OCI-LY7 (cell line): ENCODE measurements around the gene GABRD. TPM values are rescaled to one million over a fixed set of nuclear protein-coding genes. Genes with fewer than 3 reads are reported as not detected.

Experiments
- BruUV-seq: library from RNA; stranded (reverse); fragments of 400-500 nt; replicated peaks from 2 replicates; lab custom pipeline; 2021; lab: Mats Ljungman, UMichigan
- CTCF ChIA-PET: fragments of 300-600 bp; sonication (Branson Sonifier 250); formaldehyde crosslinking; loops from one replicate; lab custom pipeline; 2022; ENCODE audit warnings: antibody characterized with exemption; ENCODE audit not compliant: unreplicated experiment; lab: Charles Lee
- POLR2A ChIA-PET: fragments of 300-600 bp; sonication (Branson Sonifier 250); formaldehyde crosslinking; loops from one replicate; lab custom pipeline; 2022; ENCODE audit warnings: antibody characterized with exemption; lab: Charles Lee
- DNase-seq: peaks from one replicate; pipeline ENCODE4 v3.0.0-alpha.2; 2015; ENCODE audit warnings: low spot score
- H2AFZ ChIP-seq: fragments of 200-600 bp; sonication (generic), shearing (Covaris generic); 2 replicates; pipeline ENCODE4 v1.6.1; 2014; ENCODE audit warnings: mild to moderate bottlenecking, antibody characterized with exemption, low read length, moderate library complexity
- H3K27ac ChIP-seq: fragments of 200-600 bp; sonication (generic); 2 replicates; pipeline ENCODE4 v1.5.1; 2014; ENCODE audit warnings: mixed run types, low read depth, mild to moderate bottlenecking, moderate library complexity, low read length, inconsistent platforms; ENCODE audit not compliant: poor library complexity, severe bottlenecking
- H3K36me3 ChIP-seq: fragments of 200-600 bp; sonication (generic); 2 replicates; pipeline ENCODE4 v1.6.1; 2014; ENCODE audit warnings: mild to moderate bottlenecking, antibody characterized with exemption, low read length, moderate library complexity, mixed read lengths; ENCODE audit not compliant: insufficient read depth
- H3K4me1 ChIP-seq: fragments of 200-600 bp; sonication (generic); 2 replicates; pipeline ENCODE4 v1.5.1; 2014; ENCODE audit warnings: mild to moderate bottlenecking, low read length; ENCODE audit not compliant: insufficient read depth, poor library complexity, severe bottlenecking
- H3K4me2 ChIP-seq: fragments of 200-600 bp; sonication (generic); 2 replicates; pipeline ENCODE4 v1.6.1; 2014; ENCODE audit warnings: mild to moderate bottlenecking, low read length
- H3K4me3 ChIP-seq: fragments of 200-600 bp; sonication (generic); 2 replicates; pipeline ENCODE4 v1.5.1; 2014; ENCODE audit warnings: mild to moderate bottlenecking, low read depth, low read length; ENCODE audit not compliant: poor library complexity, severe bottlenecking
- H3K79me2 ChIP-seq: fragments of 200-600 bp; sonication (generic); 2 replicates; pipeline ENCODE4 v1.6.1; 2016; ENCODE audit warnings: low read depth, mild to moderate bottlenecking, low read length, moderate library complexity, mixed read lengths; ENCODE audit not compliant: insufficient read depth
- H3K9me2 ChIP-seq: fragments of 200-600 bp; sonication (generic); 2 replicates; pipeline ENCODE4 v1.6.1; 2016; ENCODE audit warnings: mild to moderate bottlenecking, low read length, mixed read lengths; ENCODE audit not compliant: insufficient read depth
- H3K9me3 ChIP-seq: fragments of 200-600 bp; sonication (generic); 2 replicates; pipeline ENCODE4 v1.6.1; 2014; ENCODE audit warnings: mild to moderate bottlenecking, mixed run types, low read length, mixed read lengths
- H4K20me1 ChIP-seq: fragments of 200-600 bp; sonication (generic); 2 replicates; pipeline ENCODE4 v1.6.1; 2014; ENCODE audit warnings: mild to moderate bottlenecking, antibody characterized with exemption, low read length, moderate library complexity, mixed read lengths; ENCODE audit not compliant: insufficient read depth
- CTCF ChIP-seq: fragments of 200-600 bp; sonication (generic); conservative IDR thresholded peaks from 2 replicates; pipeline ENCODE4 v1.5.1; 2014; ENCODE audit warnings: mild to moderate bottlenecking, antibody characterized with exemption, low read length, moderate library complexity, mixed read lengths
- EZH2phosphoT487 ChIP-seq: fragments of 200-600 bp; sonication (generic); IDR thresholded peaks from 2 replicates; pipeline ENCODE4 v1.6.1; 2018; ENCODE audit warnings: low read depth, borderline replicate concordance, mild to moderate bottlenecking, mixed run types, antibody characterized with exemption, low read length, moderate library complexity, mixed read lengths
- intact Hi-C: fragments of 100-400 bp; cut with micrococcal nuclease; formaldehyde crosslinking; loops from one replicate; pipeline ENCODE4 v1.10.0; 2022; ENCODE audit not compliant: unreplicated experiment
- total RNA-seq, 2 experiments: library from RNA; depleted of rRNA in 1 of 2; stranded (reverse); fragments of >200 nt in 1 of 2; shearing (Covaris generic) in 1 of 2; gene quantifications; 2 replicates each; pipeline ENCODE4 v1.2.3, GENCODE V29; 2014 to 2022

The GABRD gene
- total RNA-seq, 2 experiments from 2014 or later, result not detected

GRCh38 chr1:2054560-2054959 is 35.4 kb downstream of the GABRD start:
- no peaks in the 10 kb centered on the region for H3K9me2 ChIP-seq
- H3K4me2 ChIP-seq, result no peak overlapping the region
- H3K4me3 ChIP-seq, result no peak overlapping the region
- H3K36me3 ChIP-seq, result no peaks in the 10 kb centered on the region
- no peaks in the 10 kb centered on the region for H3K9me3 ChIP-seq
- no peak overlapping the region for H3K27ac ChIP-seq
- TF ChIP-seq CTCF, result no peak
- TF ChIP-seq EZH2phosphoT487, result no peak
- ChIA-PET POLR2A (interaction anchor here (0.7 kb wide), 1 partner anchor 228 kb away, joined by 3 read pairs; no protein-coding TSS in a partner anchor), CTCF (no interaction called here)
- no peak for DNase-seq
- H3K4me1 ChIP-seq, result peaks cover 3% of the 10 kb centered on the region
- no TSS peak for BruUV-seq
- intact Hi-C loops, result no loop called here
- no peaks in the 10 kb centered on the region for H3K79me2 ChIP-seq
- no peak overlapping the region for H2AFZ ChIP-seq
- H4K20me1 ChIP-seq, result no peaks in the 10 kb centered on the region; the same call in 1 of the 2 replicates

GRCh38 chr1:2055911-2056575 is 36.9 kb downstream of the GABRD start:
- H4K20me1 ChIP-seq, result no peaks in the 10 kb centered on the region; the same call in 1 of the 2 replicates
- TF ChIP-seq CTCF (0 out of 2 replicates have a peak, but pooled peaks have one; percentile 32), EZH2phosphoT487 (no peak)
- no peaks in the 10 kb centered on the region for H3K4me1 ChIP-seq
- H3K9me3 ChIP-seq, result no peaks in the 10 kb centered on the region
- DNase-seq, result no peak
- H3K27ac ChIP-seq, result no peak overlapping the region
- H3K4me3 ChIP-seq, result no peak overlapping the region
- no peaks in the 10 kb centered on the region for H3K9me2 ChIP-seq
- no peak overlapping the region for H2AFZ ChIP-seq
- intact Hi-C loops, result no loop called here
- H3K36me3 ChIP-seq, result no peaks in the 10 kb centered on the region
- no peaks in the 10 kb centered on the region for H3K79me2 ChIP-seq
- BruUV-seq, result no TSS peak
- H3K4me2 ChIP-seq, result no peak overlapping the region
- ChIA-PET POLR2A (no interaction called here), CTCF (no interaction called here)

- Histone ChIP-seq H3K27ac (no peak overlapping the region), H3K79me2 (no peaks in the 10 kb centered on the region), H3K9me3 (no peaks in the 10 kb centered on the region), H3K4me3 (no peak overlapping the region), H3K36me3 (no peaks in the 10 kb centered on the region), H3K4me1 (no peaks in the 10 kb centered on the region), H4K20me1 (no peaks in the 10 kb centered on the region), H3K4me2 (no peak overlapping the region), H3K9me2 (no peaks in the 10 kb centered on the region), H2AFZ (no peak overlapping the region)
- BruUV-seq, result no TSS peak
- TF ChIP-seq EZH2phosphoT487 (no peak), CTCF (no peak)
- intact Hi-C loops, result no loop called here
- DNase-seq, result no peak
- ChIA-PET CTCF (no interaction called here), POLR2A (no interaction called here)
Measured at GRCh38 chr1:2056955-2057590, 37.9 kb downstream of the GABRD start.
